Stimulated activated CD4-positive, alpha-beta T cell treated with anti-CD3 and anti-CD28 coated beads, TNF-alpha, amount 100 ng/mL, for 48 hours (primary cell): ENCODE measurements around the gene GPR162.
A peak's percentile ranks its signal among the peaks of the same experiment; 100 is the strongest.
"Not testable (repeated sequence)": the region's sequence is repeated elsewhere in the genome, so short reads cannot be mapped to it uniquely, and the experiment has no call there.

Experiments
- DNase-seq, 3 donors: peaks; one replicate each; pipeline ENCODE4 v3.0.0-alpha.2; 2020; ENCODE audit warnings: low read depth in 3 of 3

Gene GPR162

GRCh38 chr12:6873094-6874014 lies 51.7 kb downstream of the GPR162 start, which contains the start of gene SPSB2:
Gene SPSB2 (minus strand): TSS chr12:6873303. CDS start chr12:6872901, 402 bp downstream.
- DNase-seq: peak; percentile 97 to 99 (median 98)

GRCh38 chr12:6874015-6874368 lies 52.4 kb downstream of the GPR162 start:
- DNase-seq: not testable (repeated sequence)
